AG08396 (cell line): ENCODE results near the gene SEMA4G.

ENCODE experiments used
- DNase-seq: peaks from one replicate; pipeline ENCODE4 v3.0.0; 2012; ENCODE audit warnings: low spot score, mixed read lengths

The SEMA4G gene, protein sequence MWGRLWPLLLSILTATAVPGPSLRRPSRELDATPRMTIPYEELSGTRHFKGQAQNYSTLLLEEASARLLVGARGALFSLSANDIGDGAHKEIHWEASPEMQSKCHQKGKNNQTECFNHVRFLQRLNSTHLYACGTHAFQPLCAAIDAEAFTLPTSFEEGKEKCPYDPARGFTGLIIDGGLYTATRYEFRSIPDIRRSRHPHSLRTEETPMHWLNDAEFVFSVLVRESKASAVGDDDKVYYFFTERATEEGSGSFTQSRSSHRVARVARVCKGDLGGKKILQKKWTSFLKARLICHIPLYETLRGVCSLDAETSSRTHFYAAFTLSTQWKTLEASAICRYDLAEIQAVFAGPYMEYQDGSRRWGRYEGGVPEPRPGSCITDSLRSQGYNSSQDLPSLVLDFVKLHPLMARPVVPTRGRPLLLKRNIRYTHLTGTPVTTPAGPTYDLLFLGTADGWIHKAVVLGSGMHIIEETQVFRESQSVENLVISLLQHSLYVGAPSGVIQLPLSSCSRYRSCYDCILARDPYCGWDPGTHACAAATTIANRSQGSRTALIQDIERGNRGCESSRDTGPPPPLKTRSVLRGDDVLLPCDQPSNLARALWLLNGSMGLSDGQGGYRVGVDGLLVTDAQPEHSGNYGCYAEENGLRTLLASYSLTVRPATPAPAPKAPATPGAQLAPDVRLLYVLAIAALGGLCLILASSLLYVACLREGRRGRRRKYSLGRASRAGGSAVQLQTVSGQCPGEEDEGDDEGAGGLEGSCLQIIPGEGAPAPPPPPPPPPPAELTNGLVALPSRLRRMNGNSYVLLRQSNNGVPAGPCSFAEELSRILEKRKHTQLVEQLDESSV

DNA sequence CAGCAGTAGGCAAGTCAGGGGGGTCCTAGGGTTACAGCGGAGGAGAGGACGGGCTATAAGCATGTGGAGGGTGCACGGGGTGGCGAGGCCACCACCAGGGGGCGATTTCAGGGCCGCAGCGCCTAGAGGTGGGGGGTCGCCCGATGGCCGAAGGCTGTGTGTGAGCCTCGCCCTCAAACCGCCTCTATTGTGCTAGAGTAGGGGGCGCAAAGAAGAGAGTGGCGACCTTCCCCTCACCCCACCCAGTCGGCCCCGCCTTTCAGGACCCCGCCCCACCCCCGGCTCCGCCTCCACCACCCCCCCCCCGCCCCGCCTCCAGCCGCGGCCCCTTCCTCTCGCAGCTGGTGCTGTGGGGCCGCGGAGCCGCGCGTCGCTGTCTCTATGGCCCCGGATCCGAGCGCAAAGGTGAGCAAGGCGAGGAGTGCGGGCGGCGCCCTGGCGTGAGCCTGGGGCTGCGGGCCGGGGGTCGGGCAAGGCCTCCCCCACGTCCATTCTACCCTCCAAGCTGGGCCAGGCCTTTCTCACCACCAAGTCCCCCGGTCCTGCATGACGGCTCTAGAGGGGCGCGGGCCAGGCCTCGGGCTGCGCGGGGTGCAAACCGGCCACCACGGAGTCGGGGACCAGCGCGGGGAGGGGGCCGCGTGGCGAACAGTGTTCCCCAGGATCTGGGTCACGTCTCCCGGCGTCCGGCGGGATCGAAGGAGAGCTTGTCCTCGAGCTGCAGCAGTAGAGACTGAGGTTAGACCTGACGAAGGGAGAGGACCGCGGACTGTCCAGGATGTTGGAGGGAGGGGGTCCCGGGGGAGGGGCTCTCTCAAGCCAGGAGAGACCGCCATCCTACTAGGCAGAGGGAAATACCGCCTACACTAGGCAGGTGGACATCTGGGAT is at the start of gene SEMA4G:
TSS of gene SEMA4G (plus strand) at position 318 of the 889 bp plus-strand sequence. CDS start 3,409 bp downstream, outside the sequence.
- peak; percentile 80 for DNase-seq

DNA sequence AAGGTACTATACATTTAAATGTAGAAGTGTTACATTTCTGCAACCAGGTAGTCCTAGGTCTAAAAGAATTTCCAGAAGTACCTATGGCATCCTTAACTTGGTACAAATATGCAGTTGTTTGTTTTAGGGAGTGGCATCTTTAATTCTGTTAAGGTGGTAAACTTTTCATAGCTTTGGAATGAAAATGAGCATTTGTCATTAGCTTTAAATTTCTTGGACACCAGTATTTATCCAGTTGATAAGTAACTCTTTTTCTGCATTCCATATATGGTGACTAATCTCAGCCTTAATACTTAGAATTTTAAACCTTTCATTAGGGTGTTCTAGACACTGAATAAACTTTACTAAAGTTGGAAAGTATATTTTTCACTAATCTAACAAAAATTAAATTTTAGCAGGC is 45.7 kb upstream of the SEMA4G start:
- DNase-seq = no peak

DNA sequence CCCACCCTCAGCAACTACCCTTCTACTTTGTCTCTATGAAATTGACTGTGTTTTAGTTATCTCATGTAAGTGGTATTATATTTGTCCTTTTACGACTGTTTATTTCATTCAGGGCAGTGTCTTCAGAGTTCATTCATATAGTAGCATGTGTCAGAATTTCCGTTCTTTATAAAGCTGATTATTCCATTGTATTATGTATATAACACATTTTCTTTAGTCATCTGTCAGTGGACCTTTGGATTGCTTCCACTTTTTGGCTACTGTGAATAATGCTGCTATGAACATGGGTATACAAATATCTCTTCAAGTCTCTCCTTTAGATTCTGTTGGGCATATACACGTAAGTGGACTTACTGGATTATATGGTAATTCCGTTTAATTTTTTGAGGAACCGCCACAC is 42.0 kb upstream of the SEMA4G start:
- DNase-seq = no peak

DNA sequence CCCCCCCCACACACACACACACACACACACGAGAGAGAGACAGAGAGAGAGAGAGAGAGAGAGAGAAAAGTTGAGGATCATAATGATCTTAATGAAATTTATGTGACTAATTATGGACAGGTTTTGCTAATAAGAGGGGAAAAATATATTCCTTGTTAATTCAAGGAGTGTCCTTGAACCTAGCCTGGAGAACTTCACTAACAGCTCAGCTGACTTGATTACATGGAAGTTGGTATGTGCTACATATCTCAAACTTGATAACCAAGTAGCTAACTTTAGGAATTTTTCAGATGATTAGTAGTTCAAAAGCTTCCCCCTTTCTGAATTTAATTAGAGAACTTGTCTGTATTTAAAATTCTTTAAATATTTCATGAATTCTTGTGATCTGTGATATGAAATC is 41.3 kb upstream of the SEMA4G start:
- DNase-seq = no peak

DNA sequence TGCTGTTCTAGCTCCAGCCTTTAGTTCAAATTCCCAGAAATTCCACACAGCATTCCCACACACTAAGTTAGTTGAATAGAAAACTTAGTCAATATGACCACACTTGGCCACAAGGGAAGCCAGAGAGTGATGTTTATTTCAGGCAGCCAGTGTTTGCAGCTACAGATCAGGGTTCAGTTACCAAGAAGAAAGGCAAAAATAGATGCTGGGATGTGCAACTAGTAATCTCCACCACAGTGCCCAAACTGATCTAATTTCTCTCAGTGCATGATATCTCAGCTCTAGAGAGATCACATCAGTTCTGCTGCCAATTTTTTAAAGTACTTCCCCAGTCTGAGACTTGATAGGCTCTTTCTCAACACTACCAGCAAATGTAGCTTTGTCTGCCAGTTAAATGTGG is 38.9 kb upstream of the SEMA4G start:
- DNase-seq = peak; percentile 7

DNA sequence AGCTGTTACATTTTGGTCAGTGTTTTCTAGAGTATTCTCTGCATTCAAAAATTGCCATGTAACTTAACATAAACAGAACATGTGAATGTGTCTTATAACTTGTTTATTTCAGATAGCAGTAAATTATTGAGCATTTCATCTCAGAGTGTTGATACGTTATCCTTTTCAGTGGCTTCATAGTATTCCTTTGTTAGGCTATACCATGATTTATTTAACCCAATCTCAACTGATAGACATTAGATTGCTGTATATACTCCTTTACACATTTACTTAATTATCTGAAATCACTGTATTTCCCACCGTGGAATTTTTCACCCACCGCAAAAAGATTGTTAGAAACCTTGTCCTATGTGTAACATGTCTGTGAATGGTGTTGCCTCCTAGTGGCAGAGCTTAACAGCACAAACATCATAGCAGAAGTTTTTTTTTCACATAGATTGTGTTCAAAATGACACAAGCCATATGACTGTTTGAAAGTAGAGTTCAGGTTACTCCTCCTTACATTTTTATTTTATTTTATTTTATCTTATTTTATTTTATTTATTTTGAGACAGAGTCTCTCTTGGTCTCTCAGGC is 35.1 kb upstream of the SEMA4G start:
- no peak for DNase-seq

DNA sequence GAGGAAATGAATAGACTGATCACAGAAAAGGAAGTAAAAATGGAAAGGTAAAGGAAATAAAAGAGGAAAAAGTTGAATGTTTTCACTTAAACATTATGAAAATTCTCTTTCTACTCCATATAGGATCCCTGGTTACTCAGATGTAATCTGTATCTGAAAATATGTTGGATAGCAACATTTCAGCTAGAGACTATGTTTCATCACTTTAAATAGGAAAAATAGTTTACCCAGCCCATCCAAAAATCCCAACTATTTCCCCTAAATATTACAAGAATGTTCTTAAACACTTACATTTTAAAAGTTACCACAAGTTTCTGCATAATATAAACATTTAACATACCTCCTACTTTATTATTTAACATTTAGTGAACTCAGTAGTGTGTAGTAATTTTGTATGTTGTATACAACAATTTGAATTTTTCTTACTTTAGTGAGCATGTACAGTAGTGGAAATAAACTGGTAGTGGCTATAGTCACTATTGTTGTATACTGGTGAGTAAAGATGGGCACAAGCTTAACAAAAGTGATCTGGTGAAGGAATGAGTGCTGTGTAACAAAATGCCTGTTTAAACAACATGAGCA is 29.4 kb upstream of the SEMA4G start:
- DNase-seq = no peak

DNA sequence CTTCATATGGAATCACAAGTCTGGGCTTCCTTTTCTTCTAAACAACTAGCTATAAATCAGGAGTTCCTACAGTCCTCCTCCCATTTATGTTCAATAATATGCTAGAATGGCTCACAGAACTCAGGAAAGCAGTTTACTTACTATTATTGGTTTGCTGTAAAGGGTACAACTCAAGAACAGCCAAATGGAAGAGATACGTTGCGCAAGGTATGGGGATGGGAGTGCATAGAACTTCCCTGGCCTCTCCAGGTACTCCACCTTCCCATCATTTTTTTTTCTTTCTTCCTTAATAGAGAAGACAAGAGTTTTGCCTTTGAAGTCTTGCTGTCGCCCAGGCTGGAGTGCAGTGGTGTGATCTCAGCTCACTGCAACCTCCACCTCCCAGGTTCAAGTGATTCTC is 27.1 kb upstream of the SEMA4G start:
- no peak for DNase-seq

DNA sequence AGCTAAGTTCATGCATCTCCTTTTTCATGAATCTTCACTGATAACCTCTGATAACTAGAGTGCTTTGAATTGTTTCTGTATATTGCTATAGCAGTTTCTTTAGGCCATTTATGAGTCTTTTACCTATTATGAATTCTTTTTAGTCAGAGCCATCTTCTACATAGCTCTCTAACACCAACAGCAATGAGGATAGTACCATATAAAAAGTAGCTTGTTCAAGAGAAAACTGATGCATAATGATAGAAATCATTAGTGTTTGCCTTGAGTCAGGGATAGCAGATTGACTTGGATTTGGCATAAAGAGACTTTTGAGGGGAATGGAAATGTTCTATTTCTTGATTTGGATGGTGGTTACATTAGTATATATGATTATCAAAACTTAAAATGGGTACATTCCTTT is 25.8 kb upstream of the SEMA4G start:
- no peak for DNase-seq

DNA sequence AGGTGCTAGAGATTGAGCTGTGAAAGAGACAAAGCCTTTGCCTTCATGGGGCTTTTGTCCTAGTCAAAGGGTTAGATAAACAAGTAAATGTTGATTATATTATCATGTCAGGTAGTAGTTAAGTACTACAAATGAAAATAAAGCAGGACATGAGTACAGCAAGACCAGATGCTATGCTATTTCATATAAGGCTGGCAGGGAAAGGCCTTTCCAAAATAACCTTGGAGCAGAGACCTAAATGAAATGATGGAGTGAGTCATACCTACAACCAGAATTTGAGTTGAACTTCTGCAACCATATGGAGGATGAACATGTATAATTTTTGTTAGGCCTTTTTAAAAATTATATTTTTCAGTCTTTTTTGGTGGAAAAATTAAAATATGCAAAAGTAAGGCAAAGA is 23.6 kb upstream of the SEMA4G start:
- DNase-seq = no peak

DNA sequence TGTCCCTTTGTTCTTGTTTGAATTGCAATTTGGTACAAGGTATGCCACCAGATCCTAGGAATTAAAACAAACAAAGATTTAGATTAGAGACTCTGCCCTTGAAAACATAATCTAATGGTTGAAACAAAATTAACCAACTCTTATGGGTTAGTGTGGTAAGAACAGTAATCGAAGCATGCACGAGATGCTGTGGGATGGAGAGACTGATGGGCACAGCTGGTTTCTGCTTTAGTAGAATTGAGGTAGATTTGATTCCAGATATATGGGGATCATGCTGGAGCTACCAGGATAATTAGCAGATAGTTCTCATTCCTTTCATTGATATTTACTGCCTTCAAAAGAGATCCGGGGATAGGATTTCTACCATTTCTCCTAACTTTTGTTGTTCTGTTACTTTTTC is 20.4 kb upstream of the SEMA4G start:
- DNase-seq = no peak

DNA sequence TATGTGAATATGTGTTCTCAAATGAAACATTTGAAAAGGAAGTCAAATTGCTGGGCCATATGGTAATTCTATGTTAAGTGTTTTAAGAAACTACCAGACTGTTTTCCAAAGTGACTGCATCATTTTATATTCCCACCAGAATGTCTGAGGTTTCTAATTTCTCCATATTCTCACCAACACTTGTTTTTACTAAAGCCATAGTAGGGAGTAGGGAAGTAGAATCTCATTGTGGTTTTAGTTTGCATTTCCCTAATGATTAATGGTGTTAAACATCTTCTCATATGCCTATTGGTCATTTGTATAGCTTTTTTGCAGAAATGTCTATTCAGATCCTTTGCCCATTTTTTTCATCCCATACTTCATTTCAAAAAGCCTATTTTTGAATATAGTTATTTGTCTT is 9.1 kb upstream of the SEMA4G start:
- no peak for DNase-seq

DNA sequence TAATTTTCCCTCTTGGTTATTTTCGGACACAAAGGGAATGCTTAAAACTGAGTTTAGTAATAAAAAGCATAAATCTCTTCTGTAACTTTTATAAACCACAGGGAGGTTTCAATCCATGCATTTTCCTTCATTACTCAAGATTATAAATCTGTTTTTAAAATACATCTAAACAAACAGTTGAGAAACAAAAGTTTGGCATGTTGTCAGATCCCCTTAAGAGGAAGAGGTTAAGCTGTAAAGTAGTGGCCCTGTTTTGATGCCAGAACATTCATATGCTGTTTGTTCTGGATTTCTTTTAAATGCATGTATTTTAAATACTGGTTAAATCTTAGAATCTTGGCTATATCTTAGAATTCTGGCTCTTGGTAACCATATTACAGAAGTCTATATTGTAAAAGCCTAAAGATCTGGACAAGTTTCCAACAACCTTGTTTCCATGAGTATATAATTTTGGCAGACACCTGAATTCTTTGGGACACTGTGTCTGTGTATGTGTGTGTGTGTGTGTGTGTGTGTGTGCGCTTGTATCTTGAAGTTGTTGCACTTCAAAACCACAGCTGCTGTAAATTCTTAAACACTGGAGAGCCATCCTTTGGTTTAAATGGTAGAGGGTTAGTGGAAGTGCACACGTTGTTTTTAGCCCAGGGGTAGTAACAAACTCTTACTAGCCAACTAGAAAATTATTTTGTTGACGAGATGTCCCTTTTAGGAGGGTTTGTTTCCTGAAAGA is 6.8 kb upstream of the SEMA4G start:
- no peak for DNase-seq

DNA sequence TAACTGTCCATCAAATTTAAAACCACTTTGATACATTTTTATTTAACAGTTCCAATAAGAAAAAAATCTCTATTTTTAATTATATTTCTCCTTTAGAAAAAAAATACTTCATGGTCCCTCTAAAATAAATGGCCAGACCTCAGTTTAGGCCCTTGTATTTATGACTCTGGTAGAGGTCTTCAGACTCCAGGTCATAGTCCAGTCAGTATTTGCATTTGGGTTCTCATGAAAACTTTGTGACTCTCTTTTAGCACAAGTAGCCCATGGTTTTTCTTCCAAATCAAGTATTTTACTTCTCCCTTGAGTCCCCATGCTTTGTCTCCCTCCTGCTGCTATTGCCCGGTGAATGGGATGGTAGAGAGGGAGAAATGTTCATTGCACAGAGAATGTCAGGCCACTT is 5.5 kb upstream of the SEMA4G start:
- no peak for DNase-seq

DNA sequence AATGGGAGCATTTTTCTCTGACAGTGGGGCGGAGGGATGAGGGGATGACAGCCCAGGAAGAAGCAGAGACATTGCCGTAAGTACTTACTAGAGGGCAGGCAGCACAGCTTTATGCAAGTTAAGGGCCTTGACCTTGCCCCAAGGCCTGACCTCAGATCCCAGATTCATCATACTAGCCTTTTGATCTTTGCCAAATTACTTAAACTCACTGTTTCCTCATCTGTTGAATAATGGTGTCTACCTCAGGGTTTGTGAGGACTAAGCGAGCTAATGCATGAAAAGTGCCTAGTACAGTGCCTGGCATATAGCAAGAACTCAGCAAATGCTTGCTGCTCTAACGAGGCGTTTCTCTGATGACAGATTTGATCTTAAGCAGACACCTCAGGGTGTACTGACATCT is 3.5 kb upstream of the SEMA4G start:
- no peak for DNase-seq

DNA sequence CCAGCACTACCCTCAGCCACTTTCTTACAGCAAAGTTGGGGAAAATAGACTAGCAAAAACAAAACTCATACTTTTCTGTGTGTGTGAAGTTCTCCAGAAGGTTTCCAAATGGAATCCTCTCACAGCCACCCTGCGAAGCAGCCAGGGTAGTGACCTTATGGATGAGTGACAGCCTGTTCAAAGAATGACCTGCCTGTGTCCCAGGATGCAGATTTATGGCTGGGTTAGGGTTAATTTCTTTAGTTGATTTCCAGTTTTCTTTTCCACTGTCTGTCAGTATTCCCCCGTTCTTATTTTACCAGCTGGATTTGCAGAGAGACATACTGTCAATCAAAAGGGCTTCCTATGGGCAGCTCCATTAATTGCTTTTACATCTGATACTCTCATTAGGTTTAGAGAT is 2.4 kb upstream of the SEMA4G start:
- no peak for DNase-seq

DNA sequence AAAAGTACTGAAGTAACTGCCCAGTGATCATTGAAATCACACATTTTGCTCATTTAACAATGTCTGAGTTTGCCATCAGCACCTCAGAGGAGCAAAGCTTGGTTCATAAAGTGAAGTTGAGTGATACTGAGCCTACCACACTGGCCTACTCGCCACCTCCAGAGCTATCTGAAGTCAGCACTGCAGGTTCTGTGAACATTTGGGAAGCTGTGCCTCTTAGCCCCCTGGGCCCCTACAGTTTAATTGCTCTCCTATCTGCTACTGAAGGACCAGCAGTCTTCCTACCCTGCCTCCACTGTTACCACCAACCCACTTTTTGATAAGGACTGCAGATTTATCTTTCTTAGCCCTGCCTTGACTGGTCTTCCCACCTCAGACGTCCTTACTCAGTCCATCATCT is 2.0 kb upstream of the SEMA4G start:
- DNase-seq = no peak

DNA sequence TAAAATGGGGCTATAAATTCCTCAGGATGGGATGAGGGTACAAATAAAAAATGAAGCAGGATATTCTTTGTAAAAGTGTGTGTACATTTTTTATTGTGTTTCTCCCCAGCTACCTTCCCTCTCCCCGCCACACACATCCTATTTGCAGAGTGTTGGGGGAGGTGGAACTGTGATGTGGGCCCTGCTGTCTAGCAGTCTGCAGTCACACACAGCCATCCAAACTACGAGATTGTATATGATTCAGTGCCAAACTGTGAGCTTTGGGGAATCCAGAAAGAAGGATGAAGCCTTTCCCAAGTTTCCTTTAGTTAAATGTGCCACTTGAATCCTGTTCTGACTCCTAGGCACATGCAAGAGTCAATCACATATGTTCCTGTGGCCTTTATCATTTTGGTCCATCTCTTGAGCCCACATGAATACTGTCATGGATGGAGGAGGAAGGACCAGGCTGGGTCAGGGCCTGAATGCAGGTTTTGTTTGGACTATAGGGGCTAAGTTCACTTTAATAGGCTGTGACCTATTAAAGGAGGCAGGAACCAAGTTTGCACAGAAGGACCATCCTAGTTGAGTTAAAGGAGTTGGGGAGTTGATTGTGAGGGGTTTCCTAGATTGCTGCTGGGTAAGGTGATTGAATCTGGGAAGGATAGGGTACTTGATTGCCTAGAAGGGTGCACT is 1.1 kb upstream of the SEMA4G start:
- DNase-seq = no peak

DNA sequence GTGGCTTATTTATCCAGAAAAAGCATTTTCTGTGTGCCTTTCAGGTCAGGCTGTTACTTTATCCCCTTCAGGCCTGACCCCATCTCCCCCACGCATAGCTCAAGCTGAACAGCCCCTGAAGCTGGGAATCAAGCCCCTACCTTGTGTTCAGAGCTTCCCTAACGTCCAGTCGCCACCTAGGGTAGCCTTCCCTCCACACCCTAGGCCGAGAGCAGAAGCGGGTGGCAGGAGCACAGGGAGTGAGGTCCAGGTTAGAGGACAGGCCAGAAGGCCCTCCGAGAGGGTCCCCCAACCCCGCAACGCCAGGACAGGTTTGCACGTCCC is 479 bp upstream of the SEMA4G start:
- no peak for DNase-seq

DNA sequence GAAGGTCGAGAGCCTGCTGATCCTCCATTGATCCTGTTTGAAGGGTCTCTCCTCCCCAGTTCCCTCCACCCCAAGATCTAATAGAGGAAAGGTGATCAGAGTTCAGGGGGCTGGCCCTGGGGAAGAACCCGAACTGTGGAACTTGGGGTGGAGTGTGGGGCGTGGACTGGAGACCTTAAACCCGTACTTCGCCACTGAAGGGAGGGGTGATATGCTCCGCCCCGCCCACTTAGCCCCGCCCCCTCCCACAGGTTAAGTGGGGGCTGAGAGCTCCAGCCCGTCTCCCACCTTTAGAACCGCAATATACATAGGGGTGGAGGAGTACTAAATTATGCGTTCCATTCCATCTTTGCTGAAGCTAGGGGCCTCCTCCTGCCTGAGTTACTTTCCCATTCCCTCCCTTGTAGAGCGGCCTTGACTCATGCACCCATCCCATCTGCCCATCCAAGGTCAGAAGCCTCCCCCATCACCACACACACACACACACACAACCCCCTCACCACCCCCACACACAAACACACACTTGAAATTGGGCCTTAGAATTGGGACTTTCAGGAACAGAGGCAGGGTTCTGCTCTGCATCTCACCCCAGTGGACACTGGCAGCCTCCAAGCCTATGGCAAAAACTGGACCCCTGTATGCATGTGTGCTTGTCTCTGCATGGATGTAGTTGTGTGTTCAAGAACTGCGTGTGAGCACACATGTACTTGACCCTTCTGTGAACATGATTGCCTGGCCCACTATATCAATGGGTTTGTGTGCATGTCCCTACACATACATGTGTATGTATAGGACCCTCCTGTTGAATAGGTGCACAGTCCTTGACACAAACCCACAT is 991 bp downstream of the SEMA4G start:
- no peak for DNase-seq
